ENCODE measurements around the gene SPCS1.
A peak's percentile ranks its signal among the peaks of the same experiment; 100 is the strongest.
"Not testable (repeated sequence)": the region's sequence is repeated elsewhere in the genome, so short reads cannot be mapped to it uniquely, and the experiment has no call there.

The SPCS1 gene

DNA sequence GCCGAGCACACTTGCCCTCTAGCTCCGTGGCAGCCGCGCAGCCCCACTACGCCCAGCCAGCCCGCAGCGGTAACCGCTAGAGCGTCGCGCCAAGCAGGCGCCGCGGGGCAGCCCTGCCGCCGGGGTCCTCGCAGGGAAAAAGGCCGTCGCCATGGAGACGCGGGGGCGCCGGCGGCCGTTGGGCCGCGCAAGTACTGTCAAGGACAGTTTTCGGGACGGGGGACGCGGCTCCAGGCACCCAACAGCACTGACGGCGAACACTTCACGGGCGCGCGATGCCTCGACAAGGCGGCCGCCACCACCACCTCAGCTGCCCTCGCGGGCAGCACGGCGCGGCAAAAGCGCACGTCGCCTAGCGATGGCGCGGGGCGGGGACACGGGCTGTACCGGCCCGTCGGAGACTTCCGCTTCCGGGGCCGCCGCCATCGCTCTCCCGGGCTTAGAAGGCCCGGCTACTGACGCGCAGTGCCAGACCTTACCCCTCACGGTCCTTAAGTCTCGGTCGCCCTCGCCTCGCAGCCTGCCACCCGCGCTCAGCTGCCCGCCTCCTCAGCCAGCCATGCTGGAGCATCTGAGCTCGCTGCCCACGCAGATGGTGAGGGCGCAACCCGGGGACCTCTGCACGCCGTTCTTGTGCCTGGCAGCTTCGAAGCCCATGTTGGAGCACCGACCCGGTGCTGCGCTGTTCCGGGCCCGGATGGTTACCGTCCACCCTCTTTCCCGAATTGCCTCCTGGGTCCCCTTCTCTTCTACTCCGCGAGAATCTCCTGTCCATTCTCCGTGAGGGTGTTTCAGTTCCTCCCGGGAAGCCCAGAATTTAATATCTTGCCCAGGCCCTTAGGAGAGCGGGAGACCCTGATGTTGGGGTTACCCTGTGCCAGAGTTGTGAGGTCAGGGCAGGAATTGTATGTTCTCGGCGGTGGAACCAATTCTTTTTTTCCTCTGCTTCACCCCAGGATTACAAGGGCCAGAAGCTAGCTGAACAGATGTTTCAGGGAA is at the start of gene SPCS1, which contains the start of gene GLT8D1:
Gene SPCS1 (plus strand): TSS at position 419 of the 999 bp plus-strand sequence. CDS start 141 bp downstream, at position 560.
Gene GLT8D1 (minus strand): TSS at position 104 of the 999 bp plus-strand sequence. CDS start 5,331 bp downstream, outside the sequence.
- peak; percentile 94 for DNase-seq (ENCODE audit: low spot score)

GRCh38 chr3:52660046-52660445 is 45.9 kb upstream of the SPCS1 start:
- DNase-seq (ENCODE audit: low spot score) = no peak

DNA sequence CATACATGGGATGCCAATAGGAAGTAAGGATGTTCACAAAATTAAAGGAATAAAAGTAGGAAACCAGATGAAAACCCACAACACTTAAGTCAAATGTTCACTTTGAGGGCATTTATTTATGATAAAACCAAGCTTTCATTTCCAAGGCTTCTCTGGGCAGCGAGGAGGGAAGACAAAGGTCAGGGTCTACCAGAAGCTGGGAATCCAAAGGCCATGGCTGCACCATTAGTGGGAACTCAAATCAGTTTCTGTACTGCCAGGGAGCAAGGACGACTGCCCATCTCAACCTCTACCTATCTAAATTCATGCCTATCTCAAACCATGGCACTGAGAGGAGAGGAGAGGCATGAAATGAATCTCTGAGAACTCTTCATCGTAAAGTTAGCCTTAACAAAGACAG is 42.8 kb upstream of the SPCS1 start:
- DNase-seq (ENCODE audit: low spot score) = no peak

DNA sequence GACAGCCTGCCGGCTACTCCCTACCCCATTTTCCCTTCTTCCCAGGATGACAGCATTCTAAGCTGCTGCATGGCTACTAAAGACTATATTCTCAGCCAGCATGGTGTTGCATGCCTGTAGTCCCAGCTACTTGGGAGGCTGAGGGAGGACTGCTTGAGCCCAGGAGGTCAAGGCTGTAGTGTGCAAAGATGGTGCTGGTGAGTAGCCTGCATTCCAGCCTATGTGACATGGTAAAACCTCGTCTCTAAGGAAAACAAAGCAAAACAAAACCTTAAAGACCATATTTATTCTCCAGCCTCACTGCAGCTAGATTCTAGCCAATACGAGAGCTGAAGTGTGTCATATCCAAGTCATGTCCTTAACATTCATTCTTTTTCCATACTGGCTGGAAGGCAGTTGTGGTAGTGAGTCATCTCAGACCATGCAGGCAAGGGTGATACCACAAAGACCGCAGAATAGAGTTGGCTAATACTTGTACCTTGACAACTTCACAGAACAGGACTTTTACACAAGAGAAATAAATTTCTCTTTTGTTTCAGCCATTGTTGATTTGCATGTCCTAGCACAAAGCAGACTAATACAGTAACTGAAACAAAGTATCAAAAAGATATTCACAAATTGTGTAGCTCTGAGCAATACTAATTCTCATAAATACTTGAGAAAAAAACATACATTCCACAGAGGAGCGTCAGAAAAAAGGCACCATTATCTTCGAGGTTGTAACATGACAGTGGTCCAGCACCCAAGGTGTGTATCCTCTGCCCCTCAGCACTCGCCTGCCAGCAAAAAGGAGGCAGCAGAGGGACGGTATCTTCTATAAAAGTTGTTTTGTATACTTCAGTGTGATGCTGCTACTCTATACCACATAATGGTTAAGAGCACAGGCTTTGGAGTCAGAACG is 35.0 kb upstream of the SPCS1 start:
- peak; percentile 84 for DNase-seq (ENCODE audit: low spot score)

DNA sequence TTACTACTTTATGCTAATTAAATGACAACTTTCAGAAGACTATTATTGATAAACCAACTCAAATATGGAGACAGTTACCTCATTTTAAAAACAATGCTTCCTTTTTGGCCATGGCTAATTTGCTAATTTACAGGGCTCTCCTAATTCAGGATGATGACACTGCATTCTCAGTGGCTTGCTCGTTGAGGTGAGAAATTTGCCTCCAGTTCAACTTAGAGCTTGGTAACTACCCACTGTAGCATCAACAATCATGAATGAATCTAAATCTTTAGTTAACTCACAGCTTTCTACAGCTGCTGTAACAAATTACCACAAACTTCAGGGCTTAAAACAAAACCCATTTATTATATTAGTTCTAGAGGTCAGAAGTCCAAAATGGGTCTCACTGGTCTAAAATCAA is 34.2 kb upstream of the SPCS1 start:
- no peak for DNase-seq (ENCODE audit: low spot score)

DNA sequence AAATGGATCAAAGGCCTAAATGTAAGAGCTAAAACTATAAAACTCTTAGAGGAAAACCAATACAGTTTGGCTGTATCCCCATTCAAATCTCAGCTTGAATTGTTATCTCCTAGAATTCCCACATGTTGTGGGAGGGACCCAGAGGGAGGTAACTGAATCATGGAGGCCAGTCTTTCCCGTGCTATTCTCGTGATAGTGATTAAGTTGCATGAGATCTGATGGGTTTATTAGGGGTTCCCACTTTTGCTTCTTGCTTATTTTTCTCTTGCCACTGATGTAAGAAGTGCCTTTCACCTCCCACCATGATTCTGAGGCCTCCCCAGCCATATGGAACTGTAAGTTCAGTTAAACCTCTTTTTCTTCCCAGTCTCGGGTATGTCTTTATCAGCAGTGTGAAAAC is 29.7 kb upstream of the SPCS1 start:
- not testable (repeated sequence) for DNase-seq (ENCODE audit: low spot score)

GRCh38 chr3:52678265-52679198 is 27.4 kb upstream of the SPCS1 start:
- no peak for DNase-seq (ENCODE audit: low spot score)

DNA sequence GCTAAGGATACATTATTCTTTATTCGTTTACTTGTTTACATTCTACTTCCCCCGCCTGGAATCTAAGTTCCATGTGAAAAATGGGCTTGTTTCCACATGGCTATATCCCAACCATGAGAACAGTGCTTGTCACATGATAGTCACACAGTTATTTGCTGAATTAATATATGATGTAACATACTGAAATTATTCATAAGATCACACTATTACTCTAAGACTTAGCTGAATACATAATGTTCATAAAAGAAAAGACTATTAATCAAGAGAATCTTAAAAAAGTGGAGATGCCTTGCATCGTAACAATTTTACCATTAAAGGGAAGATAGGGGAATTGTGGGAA is 26.7 kb upstream of the SPCS1 start:
- no peak for DNase-seq (ENCODE audit: low spot score)

DNA sequence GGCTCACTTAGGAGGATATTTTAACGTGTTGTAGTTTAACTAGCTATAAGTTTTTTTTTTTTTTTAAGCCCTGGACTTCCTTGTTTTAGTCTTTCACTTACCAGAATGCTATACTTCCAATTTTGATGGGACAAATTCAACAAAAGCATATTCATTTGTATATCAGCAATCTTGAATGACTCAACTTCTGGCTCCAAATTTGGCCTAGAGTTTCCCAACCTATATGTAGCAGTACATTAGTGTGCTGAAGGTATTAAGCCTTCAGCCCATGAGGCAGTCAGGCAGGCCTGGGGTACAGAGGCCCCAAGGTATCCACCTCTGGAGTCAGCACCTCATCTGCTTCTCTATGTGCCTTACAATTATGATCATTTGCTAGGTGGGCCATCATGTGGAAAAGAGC is 26.1 kb upstream of the SPCS1 start:
- no peak for DNase-seq (ENCODE audit: low spot score)

DNA sequence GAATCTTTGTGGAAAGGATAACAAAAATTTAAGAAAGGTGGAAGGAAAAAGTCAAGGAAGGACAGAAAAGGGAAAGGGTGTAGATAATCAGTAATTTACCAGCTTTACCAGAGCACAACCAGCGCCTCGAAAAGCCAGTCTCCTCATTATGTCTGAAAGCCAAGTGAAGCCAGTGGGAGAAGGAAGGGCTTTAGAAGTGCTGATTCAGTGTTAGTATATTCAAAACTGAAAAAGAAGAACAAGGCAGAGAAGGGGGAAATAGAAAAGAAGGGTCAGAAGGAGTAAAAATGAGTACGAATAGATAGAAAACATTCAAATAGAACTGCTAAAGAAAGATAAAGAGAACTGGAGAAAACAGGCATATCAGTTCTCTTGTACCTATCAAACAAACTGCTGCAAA is 24.3 kb upstream of the SPCS1 start:
- DNase-seq (ENCODE audit: low spot score) = peak; percentile 1

- DNase-seq (ENCODE audit: low spot score) = peak; percentile 72
Measured at GRCh38 chr3:52682016-52682415, 23.9 kb upstream of the SPCS1 start.

DNA sequence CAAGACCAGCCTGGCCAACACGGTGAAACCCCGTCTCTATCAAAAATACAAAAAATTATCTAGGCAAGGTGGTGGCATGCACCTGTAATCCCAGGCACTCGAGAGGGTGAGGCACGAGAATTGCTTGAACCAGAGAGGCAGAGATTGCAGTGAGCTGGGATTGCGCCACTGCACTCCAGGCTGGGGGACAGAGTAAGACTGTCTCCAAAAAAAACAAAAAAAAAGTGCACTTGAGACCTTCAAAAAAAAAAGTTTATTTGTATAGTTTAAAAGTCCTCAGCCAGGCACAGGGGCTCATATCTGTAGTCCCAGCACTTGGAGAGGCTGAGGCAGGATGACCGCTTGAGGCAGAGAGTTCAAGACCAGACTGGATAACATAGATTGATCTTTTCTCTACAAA is 22.3 kb upstream of the SPCS1 start:
- no peak for DNase-seq (ENCODE audit: low spot score)

GRCh38 chr3:52684184-52684583 is 21.7 kb upstream of the SPCS1 start:
- no peak for DNase-seq (ENCODE audit: low spot score)

GRCh38 chr3:52685285-52685708 is 20.6 kb upstream of the SPCS1 start:
- DNase-seq (ENCODE audit: low spot score) = peak; percentile 93

- DNase-seq (ENCODE audit: low spot score) = peak; percentile 94
Measured at GRCh38 chr3:52685709-52686691, 19.9 kb upstream of the SPCS1 start, which contains the start of the genes GNL3 and PBRM1. Gene GNL3, plus strand, starts transcription at chr3:52686032. Its CDS starts 61 bp downstream, at chr3:52686093. Gene PBRM1, minus strand, starts transcription at chr3:52685913.

GRCh38 chr3:52688266-52688665 is 17.6 kb upstream of the SPCS1 start:
- DNase-seq (ENCODE audit: low spot score) = no peak

DNA sequence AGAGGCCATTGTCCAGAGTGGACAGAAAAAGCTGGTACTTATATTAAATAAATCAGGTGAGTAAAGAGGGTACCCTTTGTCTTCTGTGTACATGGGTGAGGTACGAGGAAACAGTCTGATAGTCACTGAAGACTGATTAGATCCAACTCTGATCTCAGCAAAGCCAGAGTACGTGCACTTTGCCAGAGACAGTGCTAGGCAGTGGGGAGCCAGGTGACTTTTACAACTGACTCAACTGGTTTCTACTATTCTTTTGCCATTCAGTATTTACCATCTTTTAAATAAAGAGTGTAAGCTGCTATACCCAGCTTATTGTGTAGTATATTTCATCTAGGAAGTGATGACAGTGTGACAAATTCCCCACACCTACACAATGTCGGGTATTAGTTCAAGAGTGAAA is 16.8 kb upstream of the SPCS1 start:
- DNase-seq (ENCODE audit: low spot score) = no peak

- no peak for DNase-seq (ENCODE audit: low spot score)
Measured at GRCh38 chr3:52690560-52690959, 15.3 kb upstream of the SPCS1 start.

- no peak for DNase-seq (ENCODE audit: low spot score)
Measured at GRCh38 chr3:52693071-52693470, 12.8 kb upstream of the SPCS1 start.

All from AG08396 (cell line).